OCI-LY1 (cell line): ENCODE data around the gene KITLG.

Experiments used
- CTCF ChIP-seq: fragments of 200-600 bp; sonication (generic), shearing (Covaris generic); IDR thresholded peaks from 2 replicates; pipeline ENCODE4 v1.5.1; 2017; ENCODE audit warnings: mild to moderate bottlenecking, antibody characterized with exemption, low read length, moderate library complexity, mixed read lengths
- EZH2 ChIP-seq: fragments of 200-600 bp; sonication (generic), shearing (Covaris generic); IDR thresholded peaks from 2 replicates; pipeline ENCODE4 v1.8.0; 2017; ENCODE audit warnings: borderline replicate concordance, mixed run types, mild to moderate bottlenecking, antibody characterized with exemption, low read length, moderate library complexity, mixed read lengths

DNA sequence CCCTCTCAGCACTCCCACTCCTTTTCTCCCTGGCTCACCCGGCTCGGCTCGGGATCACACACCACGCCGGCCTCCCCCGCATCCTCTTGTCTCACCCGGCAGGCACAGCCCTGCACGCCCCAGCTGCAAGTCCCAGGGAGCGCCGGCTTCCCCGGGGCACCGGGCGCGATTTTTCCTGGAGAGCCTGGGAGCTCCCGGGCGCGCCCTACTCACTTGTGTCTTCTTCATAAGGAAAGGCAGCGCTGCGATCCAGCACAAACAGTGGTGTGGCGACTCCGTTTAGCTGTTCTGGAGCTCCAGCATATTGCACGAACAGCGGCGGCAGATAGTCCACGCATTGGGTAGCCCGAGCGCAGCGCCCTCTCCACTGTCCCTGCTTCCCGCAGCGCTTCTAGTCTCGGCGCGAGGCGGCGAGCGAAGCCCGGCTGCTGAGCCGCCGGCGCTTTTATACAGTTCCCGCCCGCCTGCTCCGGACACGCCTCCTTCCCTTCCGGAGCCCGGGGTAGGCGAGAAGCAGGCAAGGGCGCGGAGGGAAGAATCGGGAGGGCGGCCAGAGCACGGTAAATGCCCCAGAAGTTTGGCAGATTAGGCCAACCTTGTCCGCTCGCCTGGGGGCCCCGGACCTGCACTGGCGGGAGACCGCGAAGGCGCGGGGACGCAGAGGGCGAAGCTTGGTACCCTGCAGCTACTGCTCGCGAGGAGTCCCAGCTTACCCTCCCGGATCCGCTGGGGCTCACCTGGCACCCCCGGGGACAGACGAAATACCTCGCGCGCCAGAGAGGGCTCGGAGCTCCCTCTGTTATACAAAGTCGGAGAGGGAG lies at the start of gene KITLG:
- TF ChIP-seq EZH2, result no peak
- TF ChIP-seq CTCF, result no peak
